Loucy (cell line): Measurements from ENCODE around the gene RDH8.

Experiments used
- H2AFZ ChIP-seq: fragments of 200-600 bp; sonication (generic); 2 replicates; pipeline ENCODE4 v1.6.0; 2016; ENCODE audit warnings: antibody characterized with exemption, mild to moderate bottlenecking, low read length, moderate library complexity
- H3F3A ChIP-seq: fragments of 200-600 bp; 2 replicates; pipeline ENCODE4 v1.6.0; 2016; ENCODE audit warnings: antibody characterized with exemption, low read depth, mild to moderate bottlenecking
- H3K27me3 ChIP-seq: fragments of 200-600 bp; sonication (generic); 2 replicates; pipeline ENCODE4 v1.6.1; 2014; ENCODE audit warnings: low read length, mild to moderate bottlenecking; ENCODE audit not compliant: insufficient read depth, poor library complexity, severe bottlenecking
- H3K36me3 ChIP-seq: fragments of 200-600 bp; sonication (generic); 2 replicates; pipeline ENCODE4 v1.6.1; 2016; ENCODE audit warnings: low read length; ENCODE audit not compliant: insufficient read depth
- H3K4me1 ChIP-seq: fragments of 200-600 bp; sonication (generic); 2 replicates; pipeline ENCODE4 v1.5.1; 2014; ENCODE audit warnings: low read length, mild to moderate bottlenecking; ENCODE audit not compliant: insufficient read depth, poor library complexity, severe bottlenecking
- H3K4me2 ChIP-seq: fragments of 200-600 bp; sonication (generic); 2 replicates; pipeline ENCODE4 v1.6.0; 2014; ENCODE audit warnings: antibody characterized with exemption, low read length, low read depth, mild to moderate bottlenecking; ENCODE audit not compliant: poor library complexity, severe bottlenecking
- H3K4me3 ChIP-seq: fragments of 200-600 bp; sonication (generic); 2 replicates; pipeline ENCODE4 v1.5.1; 2014; ENCODE audit warnings: low read length, mild to moderate bottlenecking, mixed read lengths; ENCODE audit not compliant: poor library complexity, severe bottlenecking
- H3K79me2 ChIP-seq: fragments of 200-600 bp; sonication (generic); 2 replicates; pipeline ENCODE4 v1.6.1; 2014; ENCODE audit warnings: low read length; ENCODE audit not compliant: insufficient read depth
- H3K9ac ChIP-seq: fragments of 200-600 bp; sonication (generic); 2 replicates; pipeline ENCODE4 v1.6.0; 2014; ENCODE audit warnings: mild to moderate bottlenecking, low read depth, low read length, moderate library complexity; ENCODE audit not compliant: poor library complexity, severe bottlenecking
- H3K9me2 ChIP-seq: fragments of 200-600 bp; sonication (generic); replicated peaks from 2 replicates; pipeline ENCODE4 v1.6.1; 2016; ENCODE audit warnings: low read depth, low read length, mixed read lengths
- H3K9me3 ChIP-seq: fragments of 200-600 bp; sonication (generic); 2 replicates; pipeline ENCODE4 v1.6.1; 2014; ENCODE audit warnings: mild to moderate bottlenecking, antibody characterized with exemption, low read length, low read depth; ENCODE audit not compliant: insufficient read depth
- H4K20me1 ChIP-seq: fragments of 200-600 bp; sonication (generic); 2 replicates; pipeline ENCODE4 v1.6.0; 2014; ENCODE audit warnings: antibody characterized with exemption, low read length, mild to moderate bottlenecking; ENCODE audit not compliant: insufficient read depth, poor library complexity, severe bottlenecking
- EZH2phosphoT487 ChIP-seq: fragments of 200-600 bp; IDR thresholded peaks from 2 replicates; pipeline ENCODE4 v1.6.1; 2018; ENCODE audit warnings: antibody characterized with exemption, mild to moderate bottlenecking, moderate library complexity, borderline replicate concordance
- TF ChIP-seq, protein P1 (sequence below): fragments of 200-600 bp; sonication (generic); conservative IDR thresholded peaks from 2 replicates; pipeline ENCODE4 v1.5.1; 2014; ENCODE audit warnings: mild to moderate bottlenecking, antibody characterized with exemption, low read length

RDH8 gene

DNA sequence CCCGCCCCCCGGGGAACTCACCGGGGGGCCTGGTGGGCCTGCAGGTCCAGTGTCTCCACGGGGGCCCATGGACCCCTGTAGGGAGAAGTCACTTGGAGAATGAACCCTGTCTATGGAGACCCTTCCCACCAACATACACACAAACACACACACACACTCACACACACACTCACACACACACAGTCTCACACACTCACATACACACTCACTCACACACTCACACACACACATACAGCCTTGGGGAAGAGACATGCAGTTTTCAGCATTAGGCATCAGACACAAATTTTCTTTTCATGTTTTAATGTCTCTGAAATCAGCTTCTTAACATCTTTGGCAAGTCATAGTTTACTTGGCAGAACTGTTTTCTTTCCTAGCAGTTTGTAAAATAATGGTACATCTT, 46.0 kb upstream of the RDH8 start:
- Histone ChIP-seq H3F3A (no peaks in the 10 kb centered on the region), H3K9ac (no peak overlapping the region), H3K9me3 (no peaks in the 10 kb centered on the region), H4K20me1 (no peaks in the 10 kb centered on the region), H3K9me2 (no peaks in the 10 kb centered on the region), H3K4me1 (no peaks in the 10 kb centered on the region), H3K79me2 (no peaks in the 10 kb centered on the region), H2AFZ (no peak overlapping the region), H3K4me3 (no peak overlapping the region), H3K4me2 (no peak overlapping the region), H3K36me3 (no peaks in the 10 kb centered on the region), H3K27me3 (no peaks in the 10 kb centered on the region)
- TF ChIP-seq, protein P1, sequence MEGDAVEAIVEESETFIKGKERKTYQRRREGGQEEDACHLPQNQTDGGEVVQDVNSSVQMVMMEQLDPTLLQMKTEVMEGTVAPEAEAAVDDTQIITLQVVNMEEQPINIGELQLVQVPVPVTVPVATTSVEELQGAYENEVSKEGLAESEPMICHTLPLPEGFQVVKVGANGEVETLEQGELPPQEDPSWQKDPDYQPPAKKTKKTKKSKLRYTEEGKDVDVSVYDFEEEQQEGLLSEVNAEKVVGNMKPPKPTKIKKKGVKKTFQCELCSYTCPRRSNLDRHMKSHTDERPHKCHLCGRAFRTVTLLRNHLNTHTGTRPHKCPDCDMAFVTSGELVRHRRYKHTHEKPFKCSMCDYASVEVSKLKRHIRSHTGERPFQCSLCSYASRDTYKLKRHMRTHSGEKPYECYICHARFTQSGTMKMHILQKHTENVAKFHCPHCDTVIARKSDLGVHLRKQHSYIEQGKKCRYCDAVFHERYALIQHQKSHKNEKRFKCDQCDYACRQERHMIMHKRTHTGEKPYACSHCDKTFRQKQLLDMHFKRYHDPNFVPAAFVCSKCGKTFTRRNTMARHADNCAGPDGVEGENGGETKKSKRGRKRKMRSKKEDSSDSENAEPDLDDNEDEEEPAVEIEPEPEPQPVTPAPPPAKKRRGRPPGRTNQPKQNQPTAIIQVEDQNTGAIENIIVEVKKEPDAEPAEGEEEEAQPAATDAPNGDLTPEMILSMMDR: no peak
- no peak for TF ChIP-seq EZH2phosphoT487

GRCh38 chr19:9968820-9969687, 44.2 kb upstream of the RDH8 start:
- H3K27me3 ChIP-seq: no peaks in the 10 kb centered on the region
- no peaks in the 10 kb centered on the region for H3K79me2 ChIP-seq
- H2AFZ ChIP-seq: no peak overlapping the region
- no peaks in the 10 kb centered on the region for H3F3A ChIP-seq
- H3K9me2 ChIP-seq: no peaks in the 10 kb centered on the region
- H3K9me3 ChIP-seq: no peaks in the 10 kb centered on the region
- no peak overlapping the region for H3K4me2 ChIP-seq
- no peak for TF ChIP-seq EZH2phosphoT487
- TF ChIP-seq, protein P1: no peak
- no peak overlapping the region for H3K4me3 ChIP-seq
- no peaks in the 10 kb centered on the region for H4K20me1 ChIP-seq
- H3K9ac ChIP-seq: no peak overlapping the region
- H3K36me3 ChIP-seq: no peaks in the 10 kb centered on the region
- no peaks in the 10 kb centered on the region for H3K4me1 ChIP-seq

- Histone ChIP-seq H3K4me1 (no peaks in the 10 kb centered on the region), H3K79me2 (no peaks in the 10 kb centered on the region)
- TF ChIP-seq, protein P1: no peak
- no peak for TF ChIP-seq EZH2phosphoT487
Measured at GRCh38 chr19:9969688-9969975, 43.7 kb upstream of the RDH8 start.

More at GRCh38 chr19:9969688-9969975, 43.7 kb upstream of the RDH8 start:
- H3K4me2 ChIP-seq: no peak overlapping the region
- no peaks in the 10 kb centered on the region for H3K9me3 ChIP-seq
- H3K9me2 ChIP-seq: no peaks in the 10 kb centered on the region
- H3K9ac ChIP-seq: no peak overlapping the region
- no peaks in the 10 kb centered on the region for H4K20me1 ChIP-seq
- H3F3A ChIP-seq: no peaks in the 10 kb centered on the region
- no peak overlapping the region for H2AFZ ChIP-seq
- H3K27me3 ChIP-seq: no peaks in the 10 kb centered on the region
- H3K36me3 ChIP-seq: no peaks in the 10 kb centered on the region
- H3K4me3 ChIP-seq: no peak overlapping the region
